ENCODE results near the gene CCDC38. TPM values are rescaled to one million over a fixed set of nuclear protein-coding genes. Genes with fewer than 3 reads are reported as not detected.

The CCDC38 gene
- total and polyA plus RNA-seq, 9 donors, result 0.22 to 0.37 (median 0.25) TPM; not detected in 6

GRCh38 chr12:95942101-95942523 lies 302 bp downstream of the CCDC38 start:
- intact Hi-C loops (cut with DNase I), result no loop called here
- 9 to 20% (median 15%) methylated on average over 13 of the region's 13 CpGs for WGBS, 3 donors
- DNase-seq, result no peak

GRCh38 chr12:95940514-95940913 lies 1.9 kb downstream of the CCDC38 start:
- WGBS, 3 donors, result 58 to 75% (median 68%) methylated on average over 6 of the region's 6 CpGs
- Histone ChIP-seq H3K4me1 (ENCODE audit: insufficient read depth) (no peaks in the 10 kb centered on the region), H3K27ac (no peak overlapping the region)

More at GRCh38 chr12:95942101-95942523, 302 bp downstream of the CCDC38 start:
- Histone ChIP-seq H3K36me3 (no peaks in the 10 kb centered on the region), H3K4me1 (ENCODE audit: insufficient read depth) (no peaks in the 10 kb centered on the region), H3K9me3 (no peaks in the 10 kb centered on the region), H3K27me3 (no peaks in the 10 kb centered on the region), H3K27ac (peak overlapping the region in 1 of 2 donors; percentile 34), H3K4me3 (peak overlapping the region; percentile 65)
- TF ChIP-seq CTCF (IDR thresholded peaks at IDR 0.05), result no peak
- TF ChIP-seq EP300 (IDR thresholded peaks at IDR 0.05), result no peak
- no peak for TF ChIP-seq POLR2A (IDR thresholded peaks at IDR 0.05)

GRCh38 chr12:95922231-95922630 lies 20.2 kb downstream of the CCDC38 start:
- Histone ChIP-seq H3K4me1 (ENCODE audit: insufficient read depth) (no peaks in the 10 kb centered on the region), H3K4me3 (no peak overlapping the region), H3K9me3 (no peaks in the 10 kb centered on the region), H3K27me3 (no peaks in the 10 kb centered on the region), H3K36me3 (no peaks in the 10 kb centered on the region), H3K27ac (no peak overlapping the region)
- WGBS, 3 donors, result 34 to 51% (median 36%) methylated on average over 2 to 3 of the region's 3 CpGs
- no peak for DNase-seq
- intact Hi-C loops (cut with DNase I), result no loop called here
- TF ChIP-seq POLR2A (IDR thresholded peaks at IDR 0.05) (no peak), EP300 (IDR thresholded peaks at IDR 0.05) (no peak), CTCF (IDR thresholded peaks at IDR 0.05) (no peak)

More at GRCh38 chr12:95940514-95940913, 1.9 kb downstream of the CCDC38 start:
- H3K36me3 ChIP-seq, result no peaks in the 10 kb centered on the region
- H3K9me3 ChIP-seq, result no peaks in the 10 kb centered on the region
- TF ChIP-seq POLR2A (IDR thresholded peaks at IDR 0.05), result no peak
- TF ChIP-seq EP300 (IDR thresholded peaks at IDR 0.05), result no peak
- no peak for TF ChIP-seq CTCF (IDR thresholded peaks at IDR 0.05)
- no peaks in the 10 kb centered on the region for H3K27me3 ChIP-seq
- no peak overlapping the region for H3K4me3 ChIP-seq
- DNase-seq, result no peak
- intact Hi-C loops (cut with DNase I), result no loop called here

- no peak overlapping the region for H3K4me3 ChIP-seq
Observed at GRCh38 chr12:95919110-95919509, 23.3 kb downstream of the CCDC38 start.

More at GRCh38 chr12:95919110-95919509, 23.3 kb downstream of the CCDC38 start:
- H3K4me1 ChIP-seq (ENCODE audit: insufficient read depth), result no peaks in the 10 kb centered on the region
- intact Hi-C loops (cut with DNase I), result no loop called here
- no peaks in the 10 kb centered on the region for H3K9me3 ChIP-seq
- no peaks in the 10 kb centered on the region for H3K27me3 ChIP-seq
- no peaks in the 10 kb centered on the region for H3K36me3 ChIP-seq
- DNase-seq, result no peak
- H3K27ac ChIP-seq, result no peak overlapping the region
- whole genome bisulfite sequencing, 3 donors, result 81 to 82% (median 81%) methylated on average over 6 of the region's 6 CpGs
- no peak for TF ChIP-seq EP300 (IDR thresholded peaks at IDR 0.05)
- no peak for TF ChIP-seq CTCF (IDR thresholded peaks at IDR 0.05)
- no peak for TF ChIP-seq POLR2A (IDR thresholded peaks at IDR 0.05)

All from ovary (tissue), 9 donors.